ENCODE data around the gene PTPRG. TPM values are rescaled to one million over a fixed set of nuclear protein-coding genes. Genes with fewer than 3 reads are reported as not detected.

Gene PTPRG
- total RNA-seq, 1 experiment from 2014 or later = 32.1 TPM

GRCh38 chr3:62183087-62183486 is 621.7 kb downstream of the PTPRG start:
- CTCF ChIA-PET = no interaction called here
- BruUV-seq (replicated peaks) = no TSS peak
- ATAC-seq = no peak

GRCh38 chr3:62183969-62184368 is 622.6 kb downstream of the PTPRG start:
- no peaks in the 10 kb centered on the region for H3K36me3 ChIP-seq (ENCODE audit: control insufficient read depth in 1 of 2, insufficient read depth in 2 of 2, low read length in 2 of 2)
- ChIA-PET CTCF (no interaction called here), POLR2A (no interaction called here), RAD21 (ENCODE audit: low non-redundant PET in 1 of 2, low total read pairs in 2 of 2, uncharacterized antibody in 2 of 2, unreplicated experiment in 2 of 2) (no interaction called here)
- intact Hi-C loops (cut with micrococcal nuclease) = loop anchor here (10.0 kb wide), 2 partner anchors 519 to 619 kb away; partner anchors contain the start of gene PTPRG
- H4K20me1 ChIP-seq (ENCODE audit: insufficient read depth) = no peaks in the 10 kb centered on the region
- no peak overlapping the region for H2AFZ ChIP-seq (ENCODE audit: low read depth, low read length, poor library complexity, severe bottlenecking)
- no peaks in the 10 kb centered on the region for H3K79me2 ChIP-seq (ENCODE audit: insufficient read depth, low read length)
- no peaks in the 10 kb centered on the region for H3K9me3 ChIP-seq (ENCODE audit: control insufficient read depth in 1 of 2, insufficient read depth in 1 of 2, low read depth in 1 of 2, low read length in 2 of 2)
- no peaks in the 10 kb centered on the region for H3K27me3 ChIP-seq (ENCODE audit: insufficient read depth, low read length)
- DNase-seq (ENCODE audit: low read depth, low spot score) (no peak), ATAC-seq (no peak)
- no peak overlapping the region for H3K27ac ChIP-seq (ENCODE audit: low read depth, low read length)
- no peaks in the 10 kb centered on the region for H3K4me1 ChIP-seq (ENCODE audit: control insufficient read depth in 1 of 2, insufficient read depth in 2 of 2, low read length in 2 of 2)
- H3K4me3 ChIP-seq (replicated peaks in 1 of 2; ENCODE audit: low read depth in 1 of 2, low read length in 2 of 2) = no peak overlapping the region
- H3K9ac ChIP-seq (ENCODE audit: low read length) = no peak overlapping the region
- BruUV-seq (replicated peaks) = no TSS peak
- H3K4me2 ChIP-seq (ENCODE audit: low read length) = no peak overlapping the region
- H3K9me2 ChIP-seq (ENCODE audit: insufficient read depth) = no peaks in the 10 kb centered on the region
- TF ChIP-seq, protein P1, sequence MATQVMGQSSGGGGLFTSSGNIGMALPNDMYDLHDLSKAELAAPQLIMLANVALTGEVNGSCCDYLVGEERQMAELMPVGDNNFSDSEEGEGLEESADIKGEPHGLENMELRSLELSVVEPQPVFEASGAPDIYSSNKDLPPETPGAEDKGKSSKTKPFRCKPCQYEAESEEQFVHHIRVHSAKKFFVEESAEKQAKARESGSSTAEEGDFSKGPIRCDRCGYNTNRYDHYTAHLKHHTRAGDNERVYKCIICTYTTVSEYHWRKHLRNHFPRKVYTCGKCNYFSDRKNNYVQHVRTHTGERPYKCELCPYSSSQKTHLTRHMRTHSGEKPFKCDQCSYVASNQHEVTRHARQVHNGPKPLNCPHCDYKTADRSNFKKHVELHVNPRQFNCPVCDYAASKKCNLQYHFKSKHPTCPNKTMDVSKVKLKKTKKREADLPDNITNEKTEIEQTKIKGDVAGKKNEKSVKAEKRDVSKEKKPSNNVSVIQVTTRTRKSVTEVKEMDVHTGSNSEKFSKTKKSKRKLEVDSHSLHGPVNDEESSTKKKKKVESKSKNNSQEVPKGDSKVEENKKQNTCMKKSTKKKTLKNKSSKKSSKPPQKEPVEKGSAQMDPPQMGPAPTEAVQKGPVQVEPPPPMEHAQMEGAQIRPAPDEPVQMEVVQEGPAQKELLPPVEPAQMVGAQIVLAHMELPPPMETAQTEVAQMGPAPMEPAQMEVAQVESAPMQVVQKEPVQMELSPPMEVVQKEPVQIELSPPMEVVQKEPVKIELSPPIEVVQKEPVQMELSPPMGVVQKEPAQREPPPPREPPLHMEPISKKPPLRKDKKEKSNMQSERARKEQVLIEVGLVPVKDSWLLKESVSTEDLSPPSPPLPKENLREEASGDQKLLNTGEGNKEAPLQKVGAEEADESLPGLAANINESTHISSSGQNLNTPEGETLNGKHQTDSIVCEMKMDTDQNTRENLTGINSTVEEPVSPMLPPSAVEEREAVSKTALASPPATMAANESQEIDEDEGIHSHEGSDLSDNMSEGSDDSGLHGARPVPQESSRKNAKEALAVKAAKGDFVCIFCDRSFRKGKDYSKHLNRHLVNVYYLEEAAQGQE (IDR thresholded peaks at IDR 0.05; ENCODE audit: low read depth) = no peak
- TF ChIP-seq POLR2AphosphoS5 (IDR thresholded peaks at IDR 0.05; ENCODE audit: low read depth, low read length) (no peak), ATF3 (IDR thresholded peaks at IDR 0.05) (no peak), ZBTB33 (IDR thresholded peaks at IDR 0.05; ENCODE audit: extremely low read depth, insufficient replicate concordance, low read length) (no peak), SRF (IDR thresholded peaks at IDR 0.05; ENCODE audit: low read depth) (no peak), CEBPB (IDR thresholded peaks at IDR 0.05; ENCODE audit: low read depth) (no peak)

More at GRCh38 chr3:62183087-62183486, 621.7 kb downstream of the PTPRG start:
- ChIA-PET POLR2A (no interaction called here), RAD21 (ENCODE audit: low non-redundant PET in 1 of 2, low total read pairs in 2 of 2, uncharacterized antibody in 2 of 2, unreplicated experiment in 2 of 2) (no interaction called here)
- Histone ChIP-seq H3K9me2 (ENCODE audit: insufficient read depth) (no peaks in the 10 kb centered on the region), H3K4me1 (ENCODE audit: control insufficient read depth in 1 of 2, insufficient read depth in 2 of 2, low read length in 2 of 2) (no peaks in the 10 kb centered on the region), H3K9ac (ENCODE audit: low read length) (no peak overlapping the region), H2AFZ (ENCODE audit: low read depth, low read length, poor library complexity, severe bottlenecking) (no peak overlapping the region), H3K4me3 (replicated peaks in 1 of 2; ENCODE audit: low read depth in 1 of 2, low read length in 2 of 2) (no peak overlapping the region), H3K27ac (ENCODE audit: low read depth, low read length) (no peak overlapping the region), H3K79me2 (ENCODE audit: insufficient read depth, low read length) (no peaks in the 10 kb centered on the region), H3K27me3 (ENCODE audit: insufficient read depth, low read length) (no peaks in the 10 kb centered on the region), H3K9me3 (ENCODE audit: control insufficient read depth in 1 of 2, insufficient read depth in 1 of 2, low read depth in 1 of 2, low read length in 2 of 2) (no peaks in the 10 kb centered on the region), H3K4me2 (ENCODE audit: low read length) (no peak overlapping the region), H3K36me3 (ENCODE audit: control insufficient read depth in 1 of 2, insufficient read depth in 2 of 2, low read length in 2 of 2) (no peaks in the 10 kb centered on the region), H4K20me1 (ENCODE audit: insufficient read depth) (no peaks in the 10 kb centered on the region)
- TF ChIP-seq, protein P1 (IDR thresholded peaks at IDR 0.05; ENCODE audit: low read depth) = no peak
- DNase-seq (ENCODE audit: low read depth, low spot score) = no peak
- intact Hi-C loops (cut with micrococcal nuclease) = loop anchor here (10.0 kb wide), 2 partner anchors 518 to 618 kb away; partner anchors contain the start of gene PTPRG
